ENCODE measurements around the gene FUT8. TPM values are rescaled to one million over a fixed set of nuclear protein-coding genes. Genes with fewer than 3 reads are reported as not detected.
A peak's percentile ranks its signal among the peaks of the same experiment; 100 is the strongest.

The FUT8 gene
- total and polyA plus RNA-seq, 2 experiments from 2014 or later = 17.4 to 35.4 TPM

- peak overlapping the region; percentile 1 for H3K27ac ChIP-seq
Observed at GRCh38 chr14:65482757-65483438, 70.4 kb downstream of the FUT8 start.

GRCh38 chr14:65483647-65484046 lies 71.1 kb downstream of the FUT8 start:
- TF ChIP-seq CTCF (IDR thresholded peaks at IDR 0.05; ENCODE audit: low read depth, low read length) = no peak
- Histone ChIP-seq H3K27ac (no peak overlapping the region), H3K4me1 (ENCODE audit: low read depth) (peaks cover 9% of the 10 kb centered on the region), H3K27me3 (no peaks in the 10 kb centered on the region), H3K9me3 (ENCODE audit: low read depth) (no peaks in the 10 kb centered on the region), H3K36me3 (no peaks in the 10 kb centered on the region), H3K4me3 (no peak overlapping the region)
- DNase-seq (ENCODE audit: low read depth in 1 of 2, low spot score in 1 of 2) = no peak

More at GRCh38 chr14:65482757-65483438, 70.4 kb downstream of the FUT8 start:
- peak in 1 of 2 donors; percentile 15 for DNase-seq (ENCODE audit: low read depth in 1 of 2, low spot score in 1 of 2)
- no peaks in the 10 kb centered on the region for H3K27me3 ChIP-seq
- no peak for TF ChIP-seq CTCF (IDR thresholded peaks at IDR 0.05; ENCODE audit: low read depth, low read length)
- no peak overlapping the region for H3K4me3 ChIP-seq
- no peaks in the 10 kb centered on the region for H3K9me3 ChIP-seq (ENCODE audit: low read depth)
- no peaks in the 10 kb centered on the region for H3K36me3 ChIP-seq
- H3K4me1 ChIP-seq (ENCODE audit: low read depth) = peaks cover 9% of the 10 kb centered on the region

- Histone ChIP-seq H3K36me3 (no peaks in the 10 kb centered on the region), H3K4me1 (ENCODE audit: low read depth) (peaks cover 9% of the 10 kb centered on the region), H3K4me3 (no peak overlapping the region), H3K27ac (peak overlapping the region; percentile 55), H3K9me3 (ENCODE audit: low read depth) (no peaks in the 10 kb centered on the region), H3K27me3 (no peaks in the 10 kb centered on the region)
- no peak for DNase-seq (ENCODE audit: low read depth in 1 of 2, low spot score in 1 of 2)
- no peak for TF ChIP-seq CTCF (IDR thresholded peaks at IDR 0.05; ENCODE audit: low read depth, low read length)
Observed at GRCh38 chr14:65485516-65485915, 73.0 kb downstream of the FUT8 start.

GRCh38 chr14:65486863-65487262 lies 74.3 kb downstream of the FUT8 start:
- no peak overlapping the region for H3K27ac ChIP-seq

GRCh38 chr14:65487783-65488494 lies 75.4 kb downstream of the FUT8 start:
- no peaks in the 10 kb centered on the region for H3K9me3 ChIP-seq (ENCODE audit: low read depth)
- TF ChIP-seq CTCF (IDR thresholded peaks at IDR 0.05; ENCODE audit: low read depth, low read length) = no peak
- H3K4me1 ChIP-seq (ENCODE audit: low read depth) = peaks cover 9% of the 10 kb centered on the region
- H3K27ac ChIP-seq = no peak overlapping the region
- H3K36me3 ChIP-seq = no peaks in the 10 kb centered on the region
- DNase-seq (ENCODE audit: low read depth in 1 of 2, low spot score in 1 of 2) = no peak
- H3K27me3 ChIP-seq = no peaks in the 10 kb centered on the region
- no peak overlapping the region for H3K4me3 ChIP-seq

More at GRCh38 chr14:65486863-65487262, 74.3 kb downstream of the FUT8 start:
- no peak for DNase-seq (ENCODE audit: low read depth in 1 of 2, low spot score in 1 of 2)
- TF ChIP-seq CTCF (IDR thresholded peaks at IDR 0.05; ENCODE audit: low read depth, low read length) = no peak
- H3K9me3 ChIP-seq (ENCODE audit: low read depth) = no peaks in the 10 kb centered on the region
- H3K27me3 ChIP-seq = no peaks in the 10 kb centered on the region
- no peak overlapping the region for H3K4me3 ChIP-seq
- H3K4me1 ChIP-seq (ENCODE audit: low read depth) = peaks cover 9% of the 10 kb centered on the region
- H3K36me3 ChIP-seq = no peaks in the 10 kb centered on the region

Measured in cardiac muscle cell (in vitro differentiated cells and primary cell).